Stomach (tissue), 9 donors: ENCODE measurements around the gene ATP2B1. TPM values are rescaled to one million over a fixed set of nuclear protein-coding genes. Genes with fewer than 3 reads are reported as not detected.
"Not testable (repeated sequence)": the region's sequence is repeated elsewhere in the genome, so short reads cannot be mapped to it uniquely, and the experiment has no call there.

ENCODE experiments used
- DNase-seq, 2 donors: peaks; one replicate each; pipeline versions ENCODE4 v3.0.0 to v3.0.0-alpha.2; 2013 to 2019
- H3K27ac ChIP-seq, 5 donors: fragments of 200-600 bp in 4 of 5; sonication (generic) in 4 of 5; one replicate each; pipeline ENCODE4 v1.5.1; 2013 to 2019; ENCODE audit warnings: mild to moderate bottlenecking in 1 of 5, moderate library complexity in 1 of 5
- H3K27me3 ChIP-seq, 3 donors: fragments of 200-600 bp; sonication (generic); one replicate each; pipeline ENCODE4 v1.5.1; 2017 to 2019; ENCODE audit warnings: mixed run types in 1 of 3
- H3K36me3 ChIP-seq, 4 donors: fragments of 200-600 bp; sonication (generic); 1 replicate in 3 of 4; 2 replicates in 1 of 4; pipeline ENCODE4 v1.5.1; 2016 to 2019
- H3K4me1 ChIP-seq, 4 donors: fragments of 200-600 bp; sonication (generic); one replicate each; pipeline ENCODE4 v1.5.1; 2016 to 2019
- H3K4me3 ChIP-seq, 4 donors: fragments of 200-600 bp; sonication (generic) in 3 of 4; one replicate each; pipeline ENCODE4 v1.5.1; 2016 to 2019; ENCODE audit warnings: mild to moderate bottlenecking in 1 of 4
- H3K9me3 ChIP-seq, 4 donors: fragments of 200-600 bp; sonication (generic); one replicate each; pipeline ENCODE4 v1.5.1; 2016 to 2019
- CTCF ChIP-seq, 7 experiments: fragments of 450-650 bp in 4 of 7; fragments of 200-600 bp in 3 of 7; sonication (generic) in 3 of 7; IDR thresholded peaks; one replicate each; pipeline ENCODE4 v1.5.1; 2016 to 2019; ENCODE audit warnings: antibody characterized with exemption in 7 of 7, control low read depth in 2 of 7, mild to moderate bottlenecking in 1 of 7
- EP300 ChIP-seq: sonication (generic); formaldehyde crosslinking; IDR thresholded peaks from one replicate; pipeline ENCODE4 v1.6.1; 2017; ENCODE audit warnings: antibody characterized with exemption
- POLR2A ChIP-seq, 4 donors: fragments of 450-650 bp; IDR thresholded peaks; one replicate each; pipeline ENCODE4 v1.6.1; 2016; ENCODE audit warnings: antibody characterized with exemption in 4 of 4, control low read depth in 2 of 4, mild to moderate bottlenecking in 1 of 4, moderate library complexity in 1 of 4
- POLR2AphosphoS5 ChIP-seq, 3 donors: sonication (generic); formaldehyde crosslinking; IDR thresholded peaks; one replicate each; pipeline ENCODE4 v1.6.1; 2016; ENCODE audit warnings: antibody characterized with exemption in 3 of 3
- WGBS, 5 donors: extraction: QIAGEN DNeasy Blood & Tissue Kit in 3 of 5; methylation state at CpG; one replicate each; pipeline versions ENCODE4 v1.1.5 to v1.1.7; 2013 to 2018; 5-methylcytosine and 5-hydroxymethylcytosine counted together
- intact Hi-C: fragments of 100-400 bp; cut with DNase I; formaldehyde crosslinking; loops from one replicate; pipeline ENCODE4 v1.15.1; 2023; ENCODE audit warnings: low total_unique reads
- polyA plus RNA-seq, 3 donors: library from polyadenylated mRNA; stranded (reverse); fragments of 200-250 nt; gene quantifications; one replicate each; pipeline ENCODE4 v1.2.3, GENCODE V29; 2013
- total RNA-seq, 5 donors: library from RNA; depleted of rRNA; stranded (reverse); fragments of >200 nt; gene quantifications; one replicate each; pipeline versions ENCODE4 v1.1.0 to v1.2.3, GENCODE V29; 2014 to 2016
- donor health status: healthy with polysubstance abuse.
- donor health status: Bipolar disorder and iron deficiency.
- donor health status: healthy.

The ATP2B1 gene
- total and polyA plus RNA-seq, 8 donors = 3.5 to 84.1 (median 18.6) TPM

GRCh38 chr12:89700191-89700810 is 8.3 kb downstream of the ATP2B1 start:
- TF ChIP-seq EP300 (no peak), POLR2AphosphoS5 (IDR thresholded peaks at IDR 0.05) (no peak), POLR2A (IDR thresholded peaks at IDR 0.05) (no peak), CTCF (IDR thresholded peaks at IDR 0.05) (no peak)
- DNase-seq = no peak
- Histone ChIP-seq H3K4me3 (no peak overlapping the region), H3K27ac (no peak overlapping the region), H3K36me3 (no peaks in the 10 kb centered on the region), H3K9me3 (no peaks in the 10 kb centered on the region), H3K27me3 (no peaks in the 10 kb centered on the region), H3K4me1 (peaks cover 0 to 35% (median 19%) of the 10 kb centered on the region in 4 donors)
- 77 to 88% (median 80%) methylated on average over 4 of the region's 4 CpGs for WGBS, 5 donors
- intact Hi-C loops = no loop called here

DNA sequence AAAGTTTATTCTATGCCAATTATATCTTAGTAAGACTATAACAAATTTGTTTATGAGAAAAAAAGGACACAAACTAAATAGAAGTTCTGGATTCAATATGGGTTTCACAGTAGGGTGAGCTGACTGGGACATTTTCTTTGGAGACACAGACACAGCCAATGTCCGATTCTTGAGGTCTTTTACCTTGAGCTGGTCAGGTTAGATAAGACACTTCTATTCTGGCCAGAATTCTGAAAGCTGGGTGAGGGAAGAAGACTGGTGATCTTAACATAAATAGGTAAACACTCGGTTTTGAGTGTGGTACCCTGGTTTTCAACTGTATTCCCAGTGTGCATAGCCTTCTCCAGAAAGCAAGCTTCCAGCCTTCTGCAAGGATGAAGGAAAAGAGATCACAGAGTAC is 10.0 kb downstream of the ATP2B1 start:
- Histone ChIP-seq H3K36me3 (no peaks in the 10 kb centered on the region), H3K9me3 (no peaks in the 10 kb centered on the region), H3K27ac (no peak overlapping the region), H3K4me3 (no peak overlapping the region), H3K27me3 (no peaks in the 10 kb centered on the region), H3K4me1 (peaks cover 7 to 52% (median 30%) of the 10 kb centered on the region in 4 donors)
- intact Hi-C loops = no loop called here
- 73 to 81% (median 75%) methylated on average over 2 of the region's 2 CpGs for WGBS, 5 donors
- TF ChIP-seq CTCF (IDR thresholded peaks at IDR 0.05) (no peak), POLR2AphosphoS5 (IDR thresholded peaks at IDR 0.05) (no peak), POLR2A (IDR thresholded peaks at IDR 0.05) (no peak), EP300 (no peak)
- no peak for DNase-seq

GRCh38 chr12:89697728-89698127 is 10.9 kb downstream of the ATP2B1 start:
- H3K27ac ChIP-seq, DNase-seq, H3K4me3 ChIP-seq, H3K9me3 ChIP-seq, H3K27me3 ChIP-seq, H3K36me3 ChIP-seq, intact Hi-C loops: not testable (repeated sequence)
- peaks cover 15 to 61% (median 31%) of the 10 kb centered on the region in 4 donors for H3K4me1 ChIP-seq
- 95 to 98% (median 97%) methylated on average over 10 of the region's 10 CpGs for WGBS, 5 donors

- H3K27ac ChIP-seq = no peak overlapping the region
- DNase-seq = no peak
- peaks cover 16 to 60% (median 29%) of the 10 kb centered on the region in 4 donors for H3K4me1 ChIP-seq
- H3K27me3 ChIP-seq = no peaks in the 10 kb centered on the region
- no peaks in the 10 kb centered on the region for H3K36me3 ChIP-seq
- H3K9me3 ChIP-seq = no peaks in the 10 kb centered on the region
- TF ChIP-seq POLR2AphosphoS5 (IDR thresholded peaks at IDR 0.05) (no peak), CTCF (IDR thresholded peaks at IDR 0.05) (no peak), EP300 (no peak), POLR2A (IDR thresholded peaks at IDR 0.05) (no peak)
- intact Hi-C loops = no loop called here
- no peak overlapping the region for H3K4me3 ChIP-seq
Measured at GRCh38 chr12:89697296-89697695, 11.3 kb downstream of the ATP2B1 start.

GRCh38 chr12:89695830-89696229 is 12.8 kb downstream of the ATP2B1 start:
- Histone ChIP-seq H3K9me3 (no peaks in the 10 kb centered on the region), H3K27ac (no peak overlapping the region), H3K4me1 (peaks cover 16 to 62% (median 35%) of the 10 kb centered on the region in 4 donors), H3K36me3 (no peaks in the 10 kb centered on the region), H3K27me3 (no peaks in the 10 kb centered on the region), H3K4me3 (no peak overlapping the region)
- TF ChIP-seq CTCF (IDR thresholded peaks at IDR 0.05) (no peak), POLR2AphosphoS5 (IDR thresholded peaks at IDR 0.05) (no peak), EP300 (no peak), POLR2A (IDR thresholded peaks at IDR 0.05) (no peak)
- WGBS, 5 donors = 78 to 92% (median 85%) methylated on average over 1 of the region's 1 CpG
- intact Hi-C loops = no loop called here
- DNase-seq = no peak
